CD14-positive monocyte (primary cell): ENCODE data around the gene MRGPRF. TPM values are rescaled to one million over a fixed set of nuclear protein-coding genes. Genes with fewer than 3 reads are reported as not detected.

ENCODE experiments used
- DNase-seq, 3 donors: peaks; one replicate each; pipeline ENCODE4 v3.0.0-alpha.2; 2011 to 2022
- H2AFZ ChIP-seq: 2 replicates; pipeline ENCODE4 v1.6.0; 2012; ENCODE audit warnings: mild to moderate bottlenecking, low read depth, low read length, inconsistent platforms; ENCODE audit not compliant: insufficient read depth, poor library complexity, severe bottlenecking
- H3K27ac ChIP-seq, 2 donors: 1 replicate in 1 of 2; 2 replicates in 1 of 2; pipeline ENCODE4 v1.5.1; 2012 to 2013; ENCODE audit warnings: low read length in 2 of 2, control low read depth in 1 of 2, inconsistent platforms in 1 of 2, low read depth in 1 of 2, mild to moderate bottlenecking in 1 of 2
- H3K27me3 ChIP-seq, 2 donors: one replicate each; pipeline versions ENCODE4 v1.6.0 to v1.6.1; 2011 to 2013; ENCODE audit warnings: low read length in 2 of 2; ENCODE audit not compliant: control insufficient read depth in 2 of 2, insufficient read depth in 2 of 2
- H3K36me3 ChIP-seq, 2 donors: replicated peaks in 1 of 2; 1 replicate in 1 of 2; 2 replicates in 1 of 2; pipeline versions ENCODE4 v1.5.1 to v1.6.1; 2012 to 2013; ENCODE audit warnings: low read length in 2 of 2, control low read depth in 1 of 2, inconsistent platforms in 1 of 2, mild to moderate bottlenecking in 1 of 2; ENCODE audit not compliant: insufficient read depth in 2 of 2, control insufficient read depth in 1 of 2
- H3K4me1 ChIP-seq, 2 donors: 1 replicate in 1 of 2; 2 replicates in 1 of 2; pipeline versions ENCODE4 v1.5.1 to v1.6.1; 2012 to 2013; ENCODE audit warnings: low read length in 2 of 2, control low read depth in 1 of 2, inconsistent platforms in 1 of 2, mild to moderate bottlenecking in 1 of 2, moderate library complexity in 1 of 2; ENCODE audit not compliant: insufficient read depth in 2 of 2, control insufficient read depth in 1 of 2
- H3K4me2 ChIP-seq: replicated peaks from 2 replicates; pipeline ENCODE3; 2012; ENCODE audit warnings: low read length, moderate library complexity, mild to moderate bottlenecking; ENCODE audit not compliant: poor library complexity, severe bottlenecking; ENCODE audit errors: extremely low read depth
- H3K4me3 ChIP-seq, 3 experiments: fragments of 200-600 bp in 1 of 3; sonication (generic) in 1 of 3; replicated peaks in 1 of 3; 1 replicate in 2 of 3; 2 replicates in 1 of 3; pipeline ENCODE4 v1.5.1; 2011 to 2013; ENCODE audit warnings: low read length in 3 of 3, mild to moderate bottlenecking in 3 of 3, control low read depth in 2 of 3, low read depth in 2 of 3, inconsistent platforms in 1 of 3, moderate library complexity in 1 of 3
- H3K79me2 ChIP-seq: 2 replicates; pipeline ENCODE4 v1.6.0; 2012; ENCODE audit warnings: mild to moderate bottlenecking, control low read depth, inconsistent platforms, low read length, moderate library complexity; ENCODE audit not compliant: insufficient read depth
- H3K9ac ChIP-seq: 2 replicates; pipeline ENCODE4 v1.6.0; 2017; ENCODE audit warnings: low read length, mild to moderate bottlenecking; ENCODE audit not compliant: insufficient read depth, poor library complexity, severe bottlenecking
- H3K9me3 ChIP-seq, 2 donors: replicated peaks in 1 of 2; 1 replicate in 1 of 2; 2 replicates in 1 of 2; pipeline versions ENCODE4 v1.5.1 to v1.6.1; 2012 to 2013; ENCODE audit warnings: low read length in 2 of 2, control low read depth in 1 of 2; ENCODE audit not compliant: control insufficient read depth in 1 of 2, insufficient read depth in 1 of 2
- H4K20me1 ChIP-seq: 2 replicates; pipeline ENCODE4 v1.6.0; 2012; ENCODE audit warnings: mild to moderate bottlenecking, low read length, control low read depth, moderate library complexity; ENCODE audit not compliant: insufficient read depth
- H3K27ac Mint-ChIP-seq, 7 donors: one replicate each; pipeline ENCODE4 v1.8.0; 2020; ENCODE audit warnings: mild to moderate bottlenecking in 7 of 7, mixed read lengths in 7 of 7, moderate library complexity in 6 of 7, inconsistent platforms in 2 of 7
- H3K27me3 Mint-ChIP-seq, 3 donors: one replicate each; pipeline ENCODE4 v1.8.0; 2021 to 2022; ENCODE audit warnings: low read depth in 3 of 3, mild to moderate bottlenecking in 3 of 3, mixed read lengths in 3 of 3, moderate library complexity in 3 of 3, inconsistent platforms in 1 of 3
- H3K36me3 Mint-ChIP-seq, 2 donors: one replicate each; pipeline ENCODE4 v1.8.0; 2020; ENCODE audit warnings: mixed read lengths in 2 of 2, inconsistent platforms in 1 of 2, mild to moderate bottlenecking in 1 of 2
- H3K4me1 Mint-ChIP-seq: one replicate; pipeline ENCODE4 v1.8.0; 2020; ENCODE audit warnings: mild to moderate bottlenecking, mixed read lengths
- H3K4me3 Mint-ChIP-seq, 2 donors: one replicate each; pipeline ENCODE4 v1.8.0; 2020; ENCODE audit warnings: mild to moderate bottlenecking in 2 of 2, mixed read lengths in 2 of 2, moderate library complexity in 1 of 2
- H3K9me3 Mint-ChIP-seq, 7 donors: one replicate each; pipeline ENCODE4 v1.8.0; 2020 to 2022; ENCODE audit warnings: mixed read lengths in 7 of 7, mild to moderate bottlenecking in 6 of 7, moderate library complexity in 6 of 7, inconsistent platforms in 2 of 7
- WGBS: methylation state at CpG from one replicate; pipeline ENCODE4 v1.1.5; 2013; ENCODE audit warnings: missing lambda C conversion rate; ENCODE audit not compliant: insufficient coverage; 5-methylcytosine and 5-hydroxymethylcytosine counted together
- intact Hi-C, 2 donors: fragments of 100-400 bp; cut with micrococcal nuclease; formaldehyde crosslinking; loops; one replicate each; pipeline versions ENCODE4 v1.15.0 to v1.15.1; 2023
- polyA plus RNA-seq, 3 donors: library from polyadenylated mRNA; depleted of rRNA in 1 of 3; unstranded in 2 of 3; stranded (reverse) in 1 of 3; fragments of 300-500 nt in 2 of 3; fragments of >200 nt in 1 of 3; fragmentation: Illumina TruSeq in 2 of 3; gene quantifications; 1 replicate in 2 of 3; 2 replicates in 1 of 3; pipeline ENCODE4 v1.2.3, GENCODE V29; 2012 to 2021
- TF ChIP-seq, protein P1 (sequence below): fragments of 200-600 bp; IDR thresholded peaks from one replicate; pipeline ENCODE4 v1.8.0; 2022; ENCODE audit warnings: antibody characterized with exemption, mild to moderate bottlenecking

Gene MRGPRF
- polyA plus RNA-seq, 3 donors, result 0.22 to 0.23 TPM; not detected in 1

- Histone ChIP-seq H4K20me1 (no peaks in the 10 kb centered on the region), H3K9me3 (no peaks in the 10 kb centered on the region), H3K4me1 (peaks cover 34 to 41% of the 10 kb centered on the region in 2 donors), H3K36me3 (no peaks in the 10 kb centered on the region), H3K79me2 (no peaks in the 10 kb centered on the region), H3K4me2 (no peak overlapping the region), H3K4me3 (no peak overlapping the region), H3K9ac (no peak overlapping the region), H3K27me3 (no peaks in the 10 kb centered on the region), H3K27ac (no peak overlapping the region), H2AFZ (no peak overlapping the region)
- no peak for DNase-seq
- H3K4me1 Mint-ChIP-seq, result peaks cover 35% of the 10 kb centered on the region
- H3K36me3 Mint-ChIP-seq, result no peaks in the 10 kb centered on the region
- intact Hi-C loops, result no loop called here
- H3K27ac Mint-ChIP-seq, result no peak overlapping the region
- 100% methylated on average over 2 of the region's 6 CpGs for WGBS
- no peaks in the 10 kb centered on the region for H3K9me3 Mint-ChIP-seq
- peaks cover 0 to 2% (median 1%) of the 10 kb centered on the region in 3 donors for H3K27me3 Mint-ChIP-seq
- TF ChIP-seq, protein P1, sequence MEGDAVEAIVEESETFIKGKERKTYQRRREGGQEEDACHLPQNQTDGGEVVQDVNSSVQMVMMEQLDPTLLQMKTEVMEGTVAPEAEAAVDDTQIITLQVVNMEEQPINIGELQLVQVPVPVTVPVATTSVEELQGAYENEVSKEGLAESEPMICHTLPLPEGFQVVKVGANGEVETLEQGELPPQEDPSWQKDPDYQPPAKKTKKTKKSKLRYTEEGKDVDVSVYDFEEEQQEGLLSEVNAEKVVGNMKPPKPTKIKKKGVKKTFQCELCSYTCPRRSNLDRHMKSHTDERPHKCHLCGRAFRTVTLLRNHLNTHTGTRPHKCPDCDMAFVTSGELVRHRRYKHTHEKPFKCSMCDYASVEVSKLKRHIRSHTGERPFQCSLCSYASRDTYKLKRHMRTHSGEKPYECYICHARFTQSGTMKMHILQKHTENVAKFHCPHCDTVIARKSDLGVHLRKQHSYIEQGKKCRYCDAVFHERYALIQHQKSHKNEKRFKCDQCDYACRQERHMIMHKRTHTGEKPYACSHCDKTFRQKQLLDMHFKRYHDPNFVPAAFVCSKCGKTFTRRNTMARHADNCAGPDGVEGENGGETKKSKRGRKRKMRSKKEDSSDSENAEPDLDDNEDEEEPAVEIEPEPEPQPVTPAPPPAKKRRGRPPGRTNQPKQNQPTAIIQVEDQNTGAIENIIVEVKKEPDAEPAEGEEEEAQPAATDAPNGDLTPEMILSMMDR, result no peak
- H3K4me3 Mint-ChIP-seq, result no peak overlapping the region
Measured at GRCh38 chr11:69024509-69024908, 11.5 kb upstream of the MRGPRF start.

DNA sequence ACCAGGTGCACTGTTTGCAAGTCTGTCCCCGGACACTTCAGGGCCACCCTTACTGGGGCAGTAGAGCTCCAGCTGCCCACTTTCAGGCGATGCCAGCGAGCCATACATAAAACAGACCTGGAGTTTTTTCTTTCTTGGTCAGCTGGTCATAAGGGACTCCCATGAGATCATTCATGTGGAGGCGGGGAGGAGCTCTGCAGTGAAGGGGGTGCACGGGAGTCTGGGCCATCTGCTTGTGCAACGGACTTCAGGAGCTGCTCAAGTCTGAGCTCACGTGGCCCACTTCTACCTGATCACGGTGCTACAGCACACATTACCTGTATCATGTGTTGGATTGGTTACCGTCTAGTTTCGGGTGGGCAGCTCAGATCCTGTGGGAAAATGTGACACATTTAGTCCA, 9.2 kb upstream of the MRGPRF start:
- H2AFZ ChIP-seq, result no peak overlapping the region
- Mint-ChIP-seq H3K27ac (no peak overlapping the region), H3K36me3 (no peaks in the 10 kb centered on the region), H3K9me3 (no peaks in the 10 kb centered on the region), H3K27me3 (peaks cover 0 to 3% (median 2%) of the 10 kb centered on the region in 3 donors), H3K4me3 (no peak overlapping the region), H3K4me1 (peaks cover 16% of the 10 kb centered on the region)
- DNase-seq, result no peak
- peaks cover 12 to 19% of the 10 kb centered on the region in 2 donors for H3K4me1 ChIP-seq
- no peaks in the 10 kb centered on the region for H3K36me3 ChIP-seq
- no peak overlapping the region for H3K4me2 ChIP-seq
- no peak overlapping the region for H3K4me3 ChIP-seq
- no peaks in the 10 kb centered on the region for H4K20me1 ChIP-seq
- intact Hi-C loops, result no loop called here
- H3K79me2 ChIP-seq, result no peaks in the 10 kb centered on the region
- no peaks in the 10 kb centered on the region for H3K9me3 ChIP-seq
- H3K27ac ChIP-seq, result no peak overlapping the region
- TF ChIP-seq, protein P1, result no peak
- WGBS, result 95% methylated on average over 4 of the region's 10 CpGs
- no peak overlapping the region for H3K9ac ChIP-seq
- no peaks in the 10 kb centered on the region for H3K27me3 ChIP-seq
